Fibroblast of pulmonary artery (primary cell): ENCODE data around the gene GHR.

Experiments
- DNase-seq: peaks from one replicate; pipeline ENCODE4 v3.0.0-alpha.2; 2010; ENCODE audit warnings: low read depth
- H3K4me3 ChIP-seq: replicated peaks from 2 replicates; pipeline ENCODE4 v1.5.1; 2011; ENCODE audit warnings: low read depth, mild to moderate bottlenecking, control low read depth, low read length, moderate library complexity
- TF ChIP-seq, protein P1 (sequence below): IDR thresholded peaks from 2 replicates; pipeline ENCODE4 v1.5.1; 2011; ENCODE audit warnings: mild to moderate bottlenecking, control low read depth, low read length, inconsistent platforms; ENCODE audit errors: missing control alignments

Gene GHR

DNA sequence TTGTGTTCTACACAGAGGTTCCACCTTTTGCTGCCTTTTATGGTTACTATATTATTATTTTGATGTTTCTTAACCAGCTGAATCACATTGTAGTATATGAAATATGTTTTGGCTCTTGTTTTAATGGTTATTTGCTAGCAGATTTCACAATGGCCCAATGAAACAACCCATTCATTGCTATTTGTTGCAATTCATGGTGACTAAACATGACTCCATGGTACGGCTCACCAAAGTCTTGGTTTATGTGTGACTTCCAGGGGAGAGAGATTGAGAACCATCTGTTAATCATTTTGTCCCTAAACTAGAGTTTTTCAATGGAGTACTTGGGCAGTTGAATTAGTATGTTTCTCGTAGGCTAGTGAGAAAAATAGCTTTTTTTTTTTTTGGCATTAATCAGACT, 108.4 kb downstream of the GHR start:
- TF ChIP-seq, protein P1, sequence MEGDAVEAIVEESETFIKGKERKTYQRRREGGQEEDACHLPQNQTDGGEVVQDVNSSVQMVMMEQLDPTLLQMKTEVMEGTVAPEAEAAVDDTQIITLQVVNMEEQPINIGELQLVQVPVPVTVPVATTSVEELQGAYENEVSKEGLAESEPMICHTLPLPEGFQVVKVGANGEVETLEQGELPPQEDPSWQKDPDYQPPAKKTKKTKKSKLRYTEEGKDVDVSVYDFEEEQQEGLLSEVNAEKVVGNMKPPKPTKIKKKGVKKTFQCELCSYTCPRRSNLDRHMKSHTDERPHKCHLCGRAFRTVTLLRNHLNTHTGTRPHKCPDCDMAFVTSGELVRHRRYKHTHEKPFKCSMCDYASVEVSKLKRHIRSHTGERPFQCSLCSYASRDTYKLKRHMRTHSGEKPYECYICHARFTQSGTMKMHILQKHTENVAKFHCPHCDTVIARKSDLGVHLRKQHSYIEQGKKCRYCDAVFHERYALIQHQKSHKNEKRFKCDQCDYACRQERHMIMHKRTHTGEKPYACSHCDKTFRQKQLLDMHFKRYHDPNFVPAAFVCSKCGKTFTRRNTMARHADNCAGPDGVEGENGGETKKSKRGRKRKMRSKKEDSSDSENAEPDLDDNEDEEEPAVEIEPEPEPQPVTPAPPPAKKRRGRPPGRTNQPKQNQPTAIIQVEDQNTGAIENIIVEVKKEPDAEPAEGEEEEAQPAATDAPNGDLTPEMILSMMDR: no peak
- no peak for DNase-seq
- H3K4me3 ChIP-seq: no peak overlapping the region

- H3K4me3 ChIP-seq: no peak overlapping the region
- DNase-seq: no peak
- TF ChIP-seq, protein P1: no peak
These were observed 118.9 kb downstream of the GHR start for GRCh38 chr5:42542106-42542505.

- no peak for DNase-seq
- no peak overlapping the region for H3K4me3 ChIP-seq
- TF ChIP-seq, protein P1: no peak
These were observed 120.5 kb downstream of the GHR start for GRCh38 chr5:42543774-42544173.

DNA sequence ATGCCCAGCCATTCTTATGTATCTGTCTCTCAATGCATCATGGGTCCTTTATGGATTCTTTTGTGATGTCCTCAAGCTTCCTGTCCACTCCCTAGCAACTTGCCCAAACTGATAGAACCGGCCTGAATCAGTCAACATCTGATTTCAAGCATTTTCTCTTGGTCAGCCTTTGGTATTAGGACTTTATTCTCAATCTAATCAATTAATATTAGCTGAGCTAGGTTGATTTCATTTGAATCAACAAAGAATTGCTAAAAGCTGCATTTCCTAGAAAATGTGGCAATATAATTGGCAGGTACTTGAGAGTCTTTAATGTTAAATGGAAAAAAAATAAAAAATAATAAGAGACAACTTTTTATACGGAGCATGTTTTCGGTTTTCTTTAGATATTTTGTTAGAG, 121.8 kb downstream of the GHR start:
- no peak for DNase-seq
- H3K4me3 ChIP-seq: no peak overlapping the region
- TF ChIP-seq, protein P1: no peak

- TF ChIP-seq, protein P1: no peak
- peak; percentile 81 for DNase-seq
These were observed 123.9 kb downstream of the GHR start for GRCh38 chr5:42547141-42547540.

GRCh38 chr5:42547894-42548293, 124.7 kb downstream of the GHR start:
- H3K4me3 ChIP-seq: no peak overlapping the region
- DNase-seq: no peak
- TF ChIP-seq, protein P1: no peak

More at GRCh38 chr5:42547141-42547540, 123.9 kb downstream of the GHR start:
- no peak overlapping the region for H3K4me3 ChIP-seq

DNA sequence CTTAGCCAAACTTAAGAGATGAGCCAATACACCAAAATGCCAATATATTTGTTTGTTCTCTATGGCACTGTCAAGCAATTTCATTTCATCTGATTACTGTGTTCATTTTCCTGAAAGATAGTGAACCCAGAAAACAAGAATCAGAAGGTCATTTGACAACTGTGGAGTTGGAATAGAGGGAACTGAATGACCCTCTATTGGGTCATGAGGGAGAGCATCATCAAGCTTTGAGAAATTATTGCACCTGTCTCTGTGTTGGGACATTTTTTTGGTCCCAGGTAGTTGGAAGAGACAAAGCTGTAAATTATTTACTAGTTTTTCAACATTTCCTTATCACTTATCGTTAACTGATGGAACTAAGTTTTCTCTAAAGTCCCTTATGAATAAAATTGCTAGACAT, 129.4 kb downstream of the GHR start:
- DNase-seq: no peak
- H3K4me3 ChIP-seq: no peak overlapping the region
- TF ChIP-seq, protein P1: no peak
